GM19438 (cell line): Measurements from ENCODE around the gene PRX.
"Not testable (repeated sequence)": the region's sequence is repeated elsewhere in the genome, so short reads cannot be mapped to it uniquely, and the experiment has no call there.

Experiments used
- ATAC-seq: cut with Tn5 transposase; IDR thresholded peaks from one replicate; pipeline ENCODE4 v1.9.1; 2021; ENCODE audit warnings: low read depth; ENCODE audit not compliant: unreplicated experiment

Gene PRX

GRCh38 chr19:40393894-40394815, 19.0 kb downstream of the PRX start:
- ATAC-seq = no peak

DNA sequence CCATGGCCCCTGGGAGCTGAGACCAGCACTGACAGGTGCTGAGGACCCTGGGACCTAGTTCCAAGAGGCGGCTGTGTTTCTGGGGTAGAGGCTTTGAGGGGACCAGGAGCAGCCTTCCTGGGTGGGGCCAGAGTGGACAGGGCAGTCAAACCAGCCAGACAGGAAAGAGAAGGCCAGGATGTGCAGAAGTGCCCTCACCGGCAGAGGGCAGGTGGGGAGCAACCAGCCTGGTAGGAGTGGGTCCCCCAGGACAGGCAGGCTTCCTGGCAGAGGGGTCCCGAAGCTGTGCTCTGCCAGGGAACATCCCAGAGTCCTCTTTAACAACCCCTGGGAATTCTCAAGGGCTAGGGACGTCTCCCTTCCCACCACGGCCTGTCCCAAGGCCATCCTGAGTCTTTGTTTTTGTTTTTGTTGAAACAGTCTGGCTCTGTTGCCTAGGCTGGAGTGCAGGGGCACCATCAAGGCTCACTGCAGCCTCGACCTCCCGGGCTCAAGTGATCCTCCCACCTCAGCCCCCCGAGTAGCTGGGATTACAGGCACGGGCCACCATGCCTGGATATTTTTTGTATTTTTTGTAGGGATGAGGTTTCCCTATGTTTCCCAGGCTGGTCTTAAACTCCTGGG, 20.2 kb downstream of the PRX start:
- ATAC-seq = no peak

- ATAC-seq = no peak
Observed at GRCh38 chr19:40392123-40392522, 21.1 kb downstream of the PRX start.

DNA sequence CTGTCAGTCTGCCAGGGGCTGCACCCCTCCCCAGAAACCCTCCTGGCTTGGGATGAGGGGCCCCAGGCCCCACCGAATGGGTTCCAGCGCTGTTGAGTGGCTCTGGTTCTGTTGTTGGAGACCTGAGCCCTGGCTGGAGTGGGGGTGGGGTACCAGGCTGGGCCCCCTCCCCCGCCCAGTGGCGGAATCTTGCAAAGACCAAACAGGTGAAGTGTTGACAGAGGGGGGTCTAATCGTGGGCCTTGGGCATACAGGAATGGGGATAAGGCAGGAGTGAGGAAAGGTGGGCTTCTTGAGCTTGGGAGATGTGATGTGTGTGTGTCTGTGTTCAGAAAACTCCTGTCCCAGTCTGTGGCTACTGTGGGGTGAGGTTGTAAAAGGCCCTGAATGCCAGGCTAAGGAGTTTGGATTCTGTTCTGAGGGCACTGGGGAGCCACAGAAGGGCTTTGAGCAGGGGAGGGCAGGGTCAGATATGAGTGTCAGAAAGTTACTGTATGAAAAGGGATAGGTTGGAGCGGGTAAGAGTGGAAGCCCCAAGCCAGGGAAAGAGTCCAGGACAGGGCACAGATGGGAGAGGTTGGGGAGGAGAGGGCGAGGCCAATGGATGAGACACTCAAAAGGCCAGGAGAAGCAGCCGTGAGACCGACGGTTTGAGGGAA, 23.0 kb downstream of the PRX start, which contains the start of gene HIPK4:
HIPK4 (minus strand) TSS at position 98 of the 659 bp plus-strand sequence. CDS start 279 bp downstream, outside the sequence.
- ATAC-seq = no peak

GRCh38 chr19:40389404-40390083, 23.6 kb downstream of the PRX start:
- ATAC-seq = no peak

GRCh38 chr19:40388481-40388880, 24.7 kb downstream of the PRX start:
- ATAC-seq = no peak

GRCh38 chr19:40387155-40387554, 26.0 kb downstream of the PRX start:
- no peak for ATAC-seq

DNA sequence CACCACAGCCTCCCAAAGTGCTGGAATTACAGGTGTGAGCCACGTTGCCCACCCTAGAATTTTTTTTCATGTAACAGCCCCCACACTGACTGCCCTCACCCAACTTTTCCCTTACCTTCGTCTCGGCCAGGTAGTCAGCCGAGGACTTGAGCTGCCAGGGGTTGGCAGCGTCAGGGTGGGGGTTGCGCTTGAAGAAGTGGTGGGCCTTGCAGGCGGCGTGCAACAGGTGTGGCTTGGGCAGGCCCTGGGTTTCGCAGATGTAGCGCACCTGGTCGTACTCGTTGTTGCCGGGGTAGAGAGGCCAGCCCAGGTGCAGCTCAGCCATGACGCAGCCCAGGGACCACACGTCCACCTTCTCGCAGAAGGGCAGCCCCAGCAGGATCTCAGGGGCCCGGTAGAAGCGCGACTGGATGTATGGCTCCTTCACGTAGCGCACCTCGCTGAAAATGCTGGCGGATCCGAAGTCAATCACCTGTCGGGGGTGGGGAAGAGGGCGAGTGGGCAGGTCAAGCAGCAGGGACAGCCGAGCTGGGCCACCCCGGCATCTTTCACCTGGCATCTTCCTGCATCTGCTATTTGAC, 29.4 kb downstream of the PRX start:
- no peak for ATAC-seq

GRCh38 chr19:40381321-40381720, 31.9 kb downstream of the PRX start:
- no peak for ATAC-seq

DNA sequence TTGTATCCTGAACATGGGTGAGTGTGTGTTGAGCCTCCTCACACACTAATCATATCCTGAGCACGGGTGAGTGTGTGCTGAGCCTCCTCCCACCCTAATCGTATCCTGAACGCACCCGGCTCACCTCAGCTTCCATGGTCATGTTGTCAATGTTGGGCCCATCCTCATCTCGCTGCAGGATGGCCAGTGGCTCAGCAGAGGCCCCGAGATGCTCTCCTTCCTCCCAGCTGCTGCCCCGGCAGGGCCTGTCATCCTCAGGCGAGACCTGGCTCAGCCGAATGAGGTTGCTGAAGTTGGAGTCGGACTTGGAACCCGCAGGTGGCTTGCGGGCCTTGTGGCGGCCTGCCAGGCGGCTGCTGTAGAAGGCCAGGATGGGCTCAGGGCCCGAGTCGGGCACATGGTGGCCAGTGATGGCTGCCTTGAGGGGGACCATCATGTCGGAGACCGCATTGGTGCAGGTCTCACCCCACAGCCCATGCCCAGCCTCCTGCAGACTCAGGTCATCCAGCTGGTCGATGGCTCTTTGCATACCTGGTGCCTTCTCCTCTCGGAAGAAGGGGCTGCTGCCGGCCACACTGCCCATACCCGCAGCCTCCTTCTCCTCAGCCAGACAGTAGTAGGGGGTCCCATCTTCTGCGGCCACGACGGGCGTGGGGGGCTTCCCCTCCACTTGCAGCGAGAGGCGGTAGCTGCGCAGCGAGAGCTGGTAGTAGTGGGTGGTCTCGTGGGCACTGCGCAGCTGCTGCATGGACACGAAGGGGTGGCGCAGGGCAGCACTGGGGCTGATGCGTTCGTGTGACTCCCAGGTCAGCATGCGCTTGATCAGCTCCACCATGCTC, 32.8 kb downstream of the PRX start:
- no peak for ATAC-seq

- ATAC-seq = no peak
Observed at GRCh38 chr19:40379446-40380198, 33.6 kb downstream of the PRX start.

DNA sequence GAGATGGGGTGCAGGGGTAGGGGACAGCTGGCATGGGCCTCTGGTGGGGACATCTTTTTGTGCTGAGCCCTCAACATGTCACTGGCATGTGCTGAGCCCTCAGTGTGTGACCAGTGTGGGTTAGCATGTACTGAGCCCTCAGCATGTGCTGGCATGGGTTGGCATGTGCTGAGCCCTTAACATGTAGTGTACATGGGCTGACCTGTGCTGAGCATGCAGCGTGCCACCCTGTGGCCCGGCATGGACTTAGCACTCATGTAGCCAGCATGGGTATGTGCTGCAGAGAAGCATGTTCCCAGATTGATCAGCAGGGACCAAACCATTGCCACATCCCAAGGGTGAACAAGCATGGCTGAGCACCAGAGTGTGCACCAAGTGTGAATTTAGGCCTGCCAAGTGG, 34.7 kb downstream of the PRX start:
- ATAC-seq = no peak

GRCh38 chr19:40377876-40378385, 35.2 kb downstream of the PRX start:
- ATAC-seq = no peak

GRCh38 chr19:40376286-40376862, 36.8 kb downstream of the PRX start:
- ATAC-seq = no peak

- no peak for ATAC-seq
Observed at GRCh38 chr19:40374084-40374483, 39.1 kb downstream of the PRX start.

GRCh38 chr19:40371802-40372122, 41.4 kb downstream of the PRX start:
- no peak for ATAC-seq

DNA sequence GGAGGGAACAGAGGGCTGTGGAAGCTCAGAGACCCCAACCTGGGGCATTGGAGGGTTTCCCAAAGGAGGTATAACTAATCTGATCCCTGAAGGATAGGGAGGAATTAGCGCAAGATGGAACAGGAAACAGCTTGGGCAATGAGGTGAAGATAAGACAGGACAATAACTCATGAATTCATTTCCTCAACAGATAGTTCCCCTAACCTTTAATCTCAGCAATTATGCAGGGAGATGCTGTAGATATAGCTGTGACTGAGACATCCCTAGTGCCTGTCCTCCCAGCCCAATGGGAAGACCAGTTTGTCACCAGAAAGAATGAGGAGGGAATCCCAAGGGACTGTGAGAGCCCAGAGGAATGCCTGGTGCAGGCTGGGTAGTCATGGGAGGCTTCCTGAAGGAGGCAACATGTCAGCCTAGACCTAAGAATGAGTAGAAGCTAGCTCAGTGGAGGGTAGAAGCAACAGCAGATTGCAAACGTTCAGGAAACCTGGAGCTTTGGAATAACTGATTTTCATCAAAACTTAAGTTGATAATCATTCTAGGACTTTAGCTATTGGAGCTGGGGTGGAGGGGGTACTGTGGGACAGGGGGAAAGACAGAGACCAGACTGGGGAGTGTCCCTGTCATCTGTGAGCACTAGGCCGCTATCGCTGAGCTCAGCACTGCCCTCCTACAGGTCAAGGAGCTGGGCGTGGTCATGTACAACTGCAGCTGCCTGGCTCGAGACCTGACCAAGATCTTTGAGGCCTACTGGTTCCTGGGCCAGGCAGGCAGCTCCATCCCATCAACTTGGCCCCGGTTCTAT, 42.0 kb downstream of the PRX start:
- no peak for ATAC-seq

DNA sequence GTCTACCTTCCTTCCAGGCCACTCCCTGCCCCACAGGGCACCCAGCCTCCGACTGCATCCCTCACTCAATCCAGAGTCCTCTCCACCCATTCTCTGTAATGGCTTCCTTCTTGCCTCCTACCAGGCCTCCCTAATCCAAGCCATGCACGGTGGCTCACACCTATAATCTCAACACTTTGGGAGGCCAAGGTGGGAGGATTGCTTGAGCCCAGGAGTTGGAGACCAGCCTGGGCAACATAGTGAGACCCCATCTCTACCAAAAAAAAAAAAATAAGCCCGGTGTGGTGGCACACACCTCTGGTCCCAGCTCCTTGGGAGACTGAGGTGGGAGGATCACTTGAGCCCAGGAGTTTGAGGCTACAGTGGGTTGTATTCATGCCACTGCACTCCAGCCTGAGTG, 42.9 kb downstream of the PRX start:
- ATAC-seq = not testable (repeated sequence)
